GM04504 (cell line): ENCODE results near the gene SULT1C2.

Experiments used
- DNase-seq: peaks from one replicate; pipeline ENCODE4 v3.0.0-alpha.2; 2012; ENCODE audit warnings: low read depth

The SULT1C2 gene

DNA sequence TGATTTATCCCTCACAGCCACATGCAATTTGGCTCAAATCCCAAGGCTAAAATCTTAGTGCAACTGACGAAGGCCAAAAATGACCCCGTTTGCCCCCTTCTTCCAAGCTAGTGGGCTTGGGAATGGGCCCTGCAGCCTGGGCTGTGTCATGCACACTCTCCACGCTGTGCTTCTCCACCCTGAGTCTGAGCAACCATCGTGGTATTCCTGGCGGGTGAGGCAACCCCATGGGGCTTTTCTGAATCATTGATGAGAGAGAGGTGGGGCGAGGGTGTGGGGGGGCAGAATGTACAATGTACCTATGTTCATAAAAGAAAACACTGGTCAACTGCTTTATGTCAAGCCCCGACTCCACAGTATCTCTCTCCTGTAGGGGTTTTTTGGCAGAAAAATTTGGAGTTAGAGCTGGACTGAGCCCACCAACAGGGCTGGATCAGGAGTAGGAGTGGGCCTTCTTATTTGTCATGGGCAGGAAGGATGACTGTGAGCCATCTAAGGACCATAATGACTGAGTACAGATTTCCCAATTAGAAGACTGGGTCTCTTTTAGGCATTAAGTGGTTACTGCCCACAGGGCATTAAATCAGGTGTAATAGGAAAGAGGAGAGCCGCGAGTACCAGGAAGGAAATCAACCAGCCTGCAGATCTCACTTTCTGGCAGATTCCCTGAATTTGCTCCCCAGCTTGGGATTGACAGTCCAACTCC, 8.9 kb downstream of the SULT1C2 start:
- DNase-seq = peak; percentile 28

DNA sequence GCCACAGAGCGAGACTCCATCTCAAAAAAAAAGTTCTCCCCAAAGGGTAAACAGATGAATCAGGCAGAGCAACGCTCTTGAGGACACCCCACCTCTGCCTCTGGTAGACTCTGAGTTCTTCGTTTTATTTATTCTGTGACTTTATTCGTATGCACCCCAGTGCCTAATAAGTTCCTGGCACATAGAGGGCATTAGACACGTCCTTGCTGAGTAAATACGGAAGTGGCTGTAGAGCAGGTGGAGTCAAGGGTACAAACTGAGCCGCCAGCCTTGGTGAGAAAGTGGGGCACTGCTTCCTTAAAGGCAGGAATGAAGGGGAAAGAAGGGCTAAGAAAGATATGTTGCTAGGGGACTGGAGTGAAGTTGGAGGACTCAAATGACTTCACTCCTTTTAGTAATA, 12.9 kb downstream of the SULT1C2 start:
- DNase-seq = no peak

DNA sequence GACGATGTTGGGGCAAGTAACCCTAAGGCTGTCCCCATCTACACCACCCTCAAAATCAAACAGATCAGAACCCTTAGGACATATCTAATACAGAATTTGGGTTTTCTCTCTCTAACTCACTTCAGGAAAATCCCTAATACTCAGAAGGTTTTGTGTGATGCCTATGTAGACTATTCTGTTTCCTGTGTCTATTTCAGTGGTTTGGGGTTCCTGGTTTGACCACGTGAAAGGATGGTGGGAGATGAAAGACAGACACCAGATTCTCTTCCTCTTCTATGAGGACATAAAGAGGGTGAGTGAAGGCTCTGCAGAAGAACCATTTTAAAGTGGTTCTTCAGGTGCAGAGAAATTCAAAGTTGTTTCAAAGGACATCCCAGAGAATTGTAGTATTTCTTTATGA, 16.3 kb downstream of the SULT1C2 start:
- no peak for DNase-seq

DNA sequence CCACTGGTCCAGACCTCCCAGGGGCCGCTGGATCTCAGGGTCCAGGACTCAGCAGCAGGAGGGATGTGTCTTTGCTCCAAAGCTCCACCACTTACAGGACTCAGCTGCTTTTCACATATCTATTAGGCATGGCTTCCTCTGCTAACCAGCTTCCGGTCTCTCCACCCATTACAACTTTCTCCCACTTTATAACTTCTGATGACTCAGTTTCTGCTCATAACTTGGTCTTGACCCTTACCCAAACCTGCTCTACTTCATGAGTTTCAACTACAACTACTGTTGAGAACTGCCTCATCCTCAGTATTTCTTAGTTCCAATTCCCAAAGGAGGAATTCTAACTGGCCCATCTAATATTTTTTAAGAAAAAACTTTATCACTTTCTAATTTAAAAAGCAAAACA, 17.2 kb downstream of the SULT1C2 start:
- no peak for DNase-seq

DNA sequence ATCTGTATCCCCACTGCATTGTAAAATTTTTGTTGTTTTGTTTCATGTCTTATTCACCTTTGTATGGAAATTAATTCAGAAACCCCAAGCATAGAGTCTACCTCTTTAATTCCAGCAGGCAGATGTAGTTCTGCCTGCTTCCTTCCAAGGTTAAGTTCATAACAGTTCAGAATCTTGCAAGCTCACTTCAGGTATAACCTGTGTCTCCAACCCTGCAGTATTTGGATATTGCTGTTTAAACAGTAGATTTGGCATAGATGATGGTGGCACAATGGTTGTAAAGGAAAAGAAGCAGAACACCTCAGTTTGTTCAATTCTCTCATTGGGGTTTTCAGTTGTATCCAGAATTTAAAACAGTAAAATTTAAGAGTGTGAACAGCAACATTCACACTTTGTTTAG, 21.2 kb downstream of the SULT1C2 start:
- no peak for DNase-seq

DNA sequence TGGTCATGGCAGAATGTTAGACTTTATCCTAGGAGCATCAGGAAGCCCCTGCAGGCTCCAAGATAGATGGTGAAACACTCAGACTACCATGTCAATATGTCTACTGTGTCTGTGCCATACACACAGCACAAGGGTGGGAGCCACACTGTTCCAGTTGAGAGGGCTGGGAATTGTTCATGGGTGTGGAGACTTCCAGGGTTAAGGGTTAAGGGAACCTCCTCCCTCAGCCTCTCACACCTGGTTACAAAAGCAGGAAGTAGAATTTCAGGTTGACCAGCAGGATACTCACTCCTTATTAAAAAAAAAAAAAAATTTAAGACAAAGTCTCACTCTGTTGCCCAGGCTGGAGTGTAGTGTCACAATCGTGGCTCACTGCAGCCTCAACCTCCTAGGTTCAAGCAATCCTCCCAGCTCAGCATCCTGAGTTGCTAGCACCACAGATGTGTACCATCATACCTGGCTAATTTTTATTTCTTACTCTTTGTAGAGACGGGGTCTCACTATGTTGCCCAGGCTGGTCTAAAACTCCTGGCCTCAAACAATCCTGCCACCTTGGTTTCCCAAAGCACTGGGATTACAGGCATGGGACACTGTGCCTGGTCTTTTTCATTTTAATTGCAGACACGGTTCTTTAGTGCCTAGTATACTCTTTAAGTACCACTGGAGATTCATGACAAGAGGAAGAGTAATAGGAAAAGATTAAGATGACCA, 26.0 kb downstream of the SULT1C2 start:
- no peak for DNase-seq

DNA sequence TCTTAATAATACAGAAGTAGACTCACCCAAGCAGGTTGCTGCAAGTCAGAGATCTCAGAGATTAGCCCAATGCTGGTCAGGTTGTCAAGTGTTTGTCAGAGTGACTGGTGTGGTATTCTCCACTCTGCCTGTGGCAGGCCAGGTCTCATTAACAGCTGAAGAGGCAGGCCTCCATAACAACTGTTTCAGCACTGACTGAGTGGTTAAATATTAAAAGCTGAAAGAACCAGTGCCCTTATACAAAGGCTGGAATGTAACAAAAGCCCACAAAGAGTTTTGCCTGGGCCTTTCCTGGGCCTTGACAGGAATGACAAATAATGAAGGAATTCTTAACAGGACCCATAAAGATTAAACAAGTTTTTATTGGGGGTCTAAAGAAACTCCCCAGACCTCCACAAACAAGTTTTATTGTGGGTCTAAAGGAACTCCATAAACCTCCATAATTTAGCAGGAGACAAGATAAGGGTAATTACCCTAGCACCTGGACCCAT, 26.8 kb downstream of the SULT1C2 start:
- no peak for DNase-seq

DNA sequence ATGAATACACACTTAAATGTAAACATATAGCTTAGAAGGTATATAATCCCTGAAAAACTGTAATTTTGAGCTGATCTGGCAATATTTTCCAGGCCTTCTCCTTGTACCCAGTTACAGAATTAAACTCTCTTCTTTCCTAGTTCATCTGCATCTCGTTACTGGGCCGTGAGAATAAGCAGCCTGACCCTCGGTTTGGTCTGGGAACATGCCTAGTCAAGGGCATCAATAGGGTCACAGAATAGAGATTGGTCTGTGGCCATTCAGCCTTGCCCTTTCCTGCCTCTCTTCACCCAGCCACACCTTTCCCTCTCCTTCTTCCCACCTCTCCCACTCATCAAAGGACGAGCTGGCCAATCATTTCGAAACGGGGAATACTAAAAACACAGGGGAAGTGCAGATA, 27.3 kb downstream of the SULT1C2 start:
- no peak for DNase-seq

DNA sequence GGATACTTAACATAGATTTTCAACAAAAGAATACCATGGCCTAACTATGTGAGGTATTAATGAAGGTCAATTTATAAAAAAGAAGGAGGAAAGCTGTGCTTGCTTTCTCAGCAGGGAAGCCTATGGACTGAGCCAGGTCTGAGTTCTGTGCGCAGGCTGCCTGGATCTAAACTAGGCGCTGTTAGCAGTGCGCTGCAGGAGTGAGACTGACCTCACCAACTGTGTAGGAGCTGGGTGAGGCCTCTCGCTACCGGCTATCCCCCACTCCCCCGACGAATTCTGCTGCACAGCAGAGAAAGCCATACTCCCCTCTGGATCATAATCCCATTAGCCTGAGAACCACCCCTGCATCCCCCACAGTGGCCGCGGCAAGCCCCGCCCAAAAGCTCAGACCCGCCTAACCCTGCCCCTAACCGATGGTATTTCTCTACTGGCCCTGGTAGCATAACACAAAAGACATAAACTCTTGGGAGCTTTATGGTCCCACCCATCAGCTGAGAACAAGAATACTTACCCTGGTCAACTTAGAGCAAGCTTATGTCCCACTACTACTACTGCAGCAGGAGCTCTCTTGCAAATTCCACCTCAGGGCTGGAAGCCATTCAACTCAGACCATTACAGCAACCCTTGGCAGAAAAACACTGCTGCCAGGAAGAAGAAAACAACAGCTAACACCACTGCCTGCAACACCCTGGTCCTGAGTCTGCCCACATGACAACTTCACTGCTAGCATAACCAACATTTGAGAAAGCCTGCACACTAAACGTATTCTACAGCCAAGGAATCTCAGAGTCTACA, 28.0 kb downstream of the SULT1C2 start:
- DNase-seq = no peak

DNA sequence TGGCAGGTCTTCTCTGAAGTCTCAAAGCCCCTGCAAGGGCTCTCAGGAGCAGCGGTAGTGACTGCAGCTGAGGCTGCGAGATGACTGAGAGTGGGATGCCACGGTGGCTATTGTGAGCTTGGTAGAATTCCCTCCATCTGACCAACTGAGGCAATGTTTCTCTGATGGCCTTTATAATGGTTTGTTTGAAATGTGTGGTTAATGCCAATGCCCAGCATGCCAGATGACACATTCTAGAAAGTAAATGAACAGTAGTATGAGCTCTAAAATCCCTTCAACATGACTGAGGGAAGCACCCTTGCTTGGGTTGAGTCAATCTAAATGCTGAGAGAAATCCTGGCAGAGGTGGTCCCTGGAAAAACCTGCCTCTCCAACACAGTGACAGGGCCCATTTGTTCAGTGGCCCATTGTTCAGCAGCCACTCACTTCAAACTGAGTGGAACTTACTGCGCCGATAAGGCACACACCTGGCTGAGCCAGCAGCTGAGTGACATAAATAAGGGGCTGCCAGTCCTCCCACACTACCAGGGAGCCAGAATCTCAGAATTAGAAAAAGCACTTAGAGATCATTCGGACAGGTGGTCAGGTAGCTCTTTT, 31.7 kb downstream of the SULT1C2 start:
- no peak for DNase-seq

DNA sequence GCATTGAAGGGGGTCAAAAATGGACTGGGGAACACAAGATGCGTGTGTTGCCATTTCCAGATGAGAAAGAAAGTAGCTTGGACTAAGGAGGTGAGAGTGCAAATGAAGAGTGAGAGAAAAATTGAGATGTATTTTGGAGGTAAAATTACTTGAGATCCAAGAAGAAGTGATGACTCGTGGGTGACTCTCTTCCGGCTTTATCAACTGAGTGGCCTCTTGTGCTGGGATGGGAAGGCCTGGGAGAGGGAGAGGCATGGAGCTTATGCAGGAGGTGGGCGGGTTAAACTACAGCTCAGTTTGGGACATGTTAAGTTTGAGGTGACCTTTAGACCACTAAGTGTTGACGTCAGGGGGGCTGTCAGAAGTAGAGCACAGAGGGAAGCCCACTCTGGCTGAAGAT, 34.9 kb downstream of the SULT1C2 start:
- no peak for DNase-seq

DNA sequence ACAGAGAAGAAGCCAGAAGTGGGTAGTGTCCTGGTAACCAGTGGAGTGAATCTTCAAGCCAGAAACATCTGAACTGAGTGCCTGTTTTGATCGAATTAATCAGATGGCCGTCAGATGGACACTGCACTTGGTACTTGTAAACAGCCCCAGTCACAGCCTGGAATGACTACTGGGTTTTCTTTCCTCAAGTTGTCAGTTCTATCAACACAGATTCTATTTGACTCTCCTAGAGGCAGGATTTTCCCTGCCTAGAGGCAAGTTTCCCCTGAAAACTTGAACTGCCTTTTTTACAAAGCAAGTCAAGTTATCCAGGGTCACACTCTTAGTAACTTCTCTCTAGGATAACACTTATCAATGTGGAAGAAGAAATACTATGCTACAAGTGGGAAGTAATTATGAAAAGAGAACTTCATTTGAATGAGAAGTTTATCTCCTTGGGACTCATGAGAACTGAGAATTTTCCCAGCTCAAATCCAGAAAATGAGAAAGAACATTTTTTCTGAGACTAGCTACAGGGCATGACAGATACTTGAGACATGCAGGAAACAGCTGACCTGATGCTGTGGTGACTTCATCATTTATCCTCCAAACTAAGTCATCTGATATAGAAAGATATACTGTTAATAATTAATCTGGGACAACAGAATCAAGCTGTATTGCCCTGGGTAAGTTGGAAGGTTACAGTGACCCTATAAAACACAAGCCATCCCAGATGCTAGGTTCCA, 36.0 kb downstream of the SULT1C2 start:
- peak; percentile 19 for DNase-seq

DNA sequence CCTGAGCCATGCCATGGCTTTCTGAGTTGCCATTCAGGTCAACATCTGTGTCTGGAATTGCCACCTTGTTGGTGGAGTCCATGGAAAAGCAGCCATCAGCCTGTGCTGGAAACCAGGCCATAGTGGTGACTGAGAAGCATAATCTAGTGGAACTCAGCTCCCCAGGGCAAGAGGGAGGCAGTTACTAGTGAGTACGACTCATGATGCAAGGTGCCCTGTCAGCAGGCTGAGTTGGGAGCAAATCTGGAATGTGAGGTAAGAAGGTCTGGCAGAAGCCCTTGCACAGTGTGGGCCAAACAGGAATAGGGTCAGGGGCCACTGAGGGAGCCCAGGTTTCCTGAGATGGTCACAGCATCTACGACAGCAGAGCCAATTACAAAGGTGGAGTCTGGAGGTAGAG, 37.1 kb downstream of the SULT1C2 start:
- DNase-seq = no peak

DNA sequence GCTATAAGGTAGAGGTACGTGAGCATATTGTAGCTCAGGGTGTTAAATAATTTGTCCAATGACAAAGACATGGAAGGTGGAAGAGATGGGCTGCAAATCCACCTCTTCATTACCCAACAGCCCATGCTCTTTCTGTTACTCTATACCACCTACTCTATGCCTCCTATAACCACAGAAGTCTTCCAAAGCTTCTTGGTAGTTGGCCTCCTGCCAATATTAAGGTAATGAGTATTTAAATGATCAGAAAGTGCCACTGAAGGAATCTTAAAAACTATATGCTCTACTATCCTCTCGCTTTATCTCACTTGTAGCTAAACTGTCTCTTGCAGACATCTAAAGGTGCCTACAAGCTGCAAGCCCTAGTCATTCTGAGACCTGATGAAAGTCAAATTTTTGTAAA, 41.1 kb downstream of the SULT1C2 start:
- no peak for DNase-seq

DNA sequence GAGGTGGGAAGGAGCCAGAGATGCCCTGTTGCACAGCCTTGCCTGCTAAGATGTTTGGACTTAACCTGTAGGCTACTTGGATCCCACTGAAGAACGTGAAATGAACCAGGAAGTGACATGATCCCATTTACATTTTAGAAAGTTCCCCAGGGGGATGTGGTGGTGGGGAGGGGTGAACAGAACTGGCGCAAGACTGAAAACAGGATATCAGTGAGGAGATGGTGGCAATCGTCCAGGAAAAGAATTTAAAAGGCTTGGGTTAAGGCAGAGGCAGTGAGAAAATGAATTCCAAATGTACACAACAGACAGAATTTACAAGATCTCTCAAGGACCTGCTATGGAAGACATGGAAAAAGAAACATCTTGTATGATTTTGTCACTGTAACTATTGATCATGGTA, 42.3 kb downstream of the SULT1C2 start:
- DNase-seq = no peak

DNA sequence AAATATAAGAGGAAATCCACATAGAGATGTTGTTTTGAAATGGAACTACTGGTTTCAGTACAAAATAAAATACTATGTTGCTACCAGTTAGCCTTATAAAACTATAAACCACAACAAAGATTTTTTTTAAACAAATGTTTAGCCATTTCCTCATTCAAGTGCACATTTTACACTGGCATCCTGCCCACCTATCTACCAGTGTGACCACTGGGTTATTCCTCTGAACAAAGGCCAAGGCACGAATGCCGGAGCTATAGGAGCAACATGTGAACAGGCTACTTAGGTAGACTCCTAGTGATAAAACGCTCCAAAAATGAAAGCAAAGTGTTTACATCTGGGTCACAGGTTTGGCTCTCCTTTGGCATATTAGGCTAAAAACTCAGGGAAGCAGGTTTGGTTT, 57.3 kb downstream of the SULT1C2 start:
- no peak for DNase-seq

DNA sequence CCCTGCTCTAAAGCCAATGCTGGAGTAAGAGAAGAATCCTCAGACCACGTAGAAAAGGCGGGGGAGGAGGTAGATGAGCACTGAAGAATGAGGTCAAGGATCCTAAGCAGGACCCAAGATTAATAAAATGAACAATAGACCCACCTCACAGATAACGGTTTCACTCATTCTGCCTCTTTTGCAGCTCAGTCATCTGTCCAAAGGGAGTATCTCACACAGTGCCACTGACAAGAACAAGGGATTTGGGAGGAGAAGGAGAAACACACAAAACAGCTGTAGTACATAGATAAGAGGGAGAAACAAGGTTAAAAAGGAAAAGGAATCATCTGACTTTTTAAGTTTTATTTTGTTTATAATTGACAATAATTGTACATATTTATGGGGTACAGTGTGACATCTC, 58.1 kb downstream of the SULT1C2 start:
- no peak for DNase-seq

DNA sequence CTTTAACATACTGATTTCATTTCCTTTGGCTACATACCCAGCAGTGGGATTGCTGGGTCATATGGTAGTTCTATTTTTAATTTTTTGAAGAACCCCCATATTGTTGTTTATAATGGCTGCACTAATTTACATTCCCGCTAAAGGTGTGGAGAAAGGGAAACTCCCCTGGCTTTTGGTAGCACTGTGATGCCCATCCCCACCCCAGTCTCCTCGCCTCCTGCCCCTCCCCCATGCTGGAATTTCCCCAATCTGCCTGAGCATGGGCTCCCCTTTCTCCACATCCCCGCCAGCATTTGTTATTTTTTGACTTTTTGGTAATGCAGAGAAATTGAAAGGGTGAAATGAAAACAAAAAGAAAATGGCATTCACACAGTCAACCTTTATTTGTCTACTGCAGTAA, 59.1 kb downstream of the SULT1C2 start:
- no peak for DNase-seq

DNA sequence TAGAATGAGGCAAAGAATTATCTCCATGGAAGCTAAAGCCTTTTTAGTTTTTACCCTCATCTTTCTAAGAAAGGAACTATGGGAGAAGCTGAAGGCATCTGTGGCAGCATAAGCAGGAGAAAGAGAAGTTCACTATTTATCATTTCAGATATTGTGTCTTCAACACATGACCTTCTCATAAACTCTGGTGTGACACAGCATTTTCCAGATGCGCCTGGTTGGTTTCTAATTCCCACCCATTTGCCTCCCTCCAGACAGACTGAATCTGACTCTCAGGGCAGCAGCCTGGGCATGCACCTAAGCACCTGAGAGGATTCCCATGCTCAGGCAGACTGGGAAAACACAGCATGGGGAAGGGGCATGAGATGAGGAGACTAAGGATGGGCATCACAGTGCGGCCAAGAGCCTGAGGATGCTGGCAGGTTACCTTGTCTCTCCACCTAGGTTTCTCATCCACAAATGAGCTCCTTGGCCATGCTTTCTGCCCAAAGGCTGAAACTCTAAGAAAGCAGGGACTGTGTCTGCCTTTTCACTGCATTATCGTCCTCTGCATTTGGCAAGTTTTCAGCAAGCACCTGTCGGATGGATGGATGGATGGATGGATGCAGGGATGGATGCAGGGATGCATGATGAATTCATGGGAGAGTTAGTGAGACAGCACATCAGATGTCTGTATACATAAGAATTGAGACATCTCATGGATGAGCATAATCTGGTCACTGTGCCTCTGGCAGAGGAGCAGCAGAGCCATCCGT, 60.3 kb downstream of the SULT1C2 start:
- DNase-seq = no peak

DNA sequence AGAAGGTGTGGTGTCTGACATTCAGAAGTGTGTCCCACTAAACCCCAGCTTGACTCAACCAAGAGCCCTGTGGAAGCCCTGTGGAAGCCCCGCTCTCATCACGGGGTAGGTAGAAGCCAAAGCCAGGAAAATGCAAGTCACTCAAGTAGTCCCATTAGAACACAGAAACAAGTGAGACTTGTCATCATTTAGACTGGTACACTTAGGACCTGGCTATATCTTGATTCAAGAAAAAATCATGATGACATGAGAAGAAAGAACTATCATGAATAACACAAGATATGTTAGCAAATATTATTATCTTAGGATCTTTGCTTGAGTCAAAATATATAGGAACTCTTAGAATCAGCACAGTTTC, 60.9 kb downstream of the SULT1C2 start:
- no peak for DNase-seq

DNA sequence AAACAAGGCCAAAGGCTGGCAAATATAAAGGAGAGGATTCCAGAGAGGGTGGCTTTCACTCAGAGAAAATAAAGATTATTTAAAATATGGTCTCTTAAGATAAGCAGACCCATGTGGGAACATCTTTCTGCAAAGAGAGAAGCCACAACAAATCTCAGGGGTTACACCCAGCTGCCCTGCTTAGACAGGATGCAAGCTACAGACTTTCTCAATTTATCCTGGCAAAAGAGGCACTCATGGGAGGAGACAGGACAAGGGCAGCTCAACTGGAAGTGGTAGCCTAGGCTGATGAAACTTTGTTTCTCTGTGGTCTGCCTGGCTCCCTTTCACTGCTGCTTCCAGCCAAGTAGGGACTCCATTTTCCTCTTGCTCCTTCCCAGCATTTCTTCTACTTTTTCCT, 63.2 kb downstream of the SULT1C2 start:
- no peak for DNase-seq
